GM21367 (cell line): Measurements from ENCODE around the gene RAB3C.

ENCODE experiments used
- ATAC-seq: cut with Tn5 transposase; IDR thresholded peaks from one replicate; pipeline ENCODE4 v1.9.1; 2021; ENCODE audit not compliant: unreplicated experiment

RAB3C gene

GRCh38 chr5:58813855-58814254 is 231.0 kb downstream of the RAB3C start:
- no peak for ATAC-seq

- no peak for ATAC-seq
Measured at GRCh38 chr5:58816181-58816731, 233.4 kb downstream of the RAB3C start.

GRCh38 chr5:58818465-58818864 is 235.6 kb downstream of the RAB3C start:
- ATAC-seq, result no peak

- no peak for ATAC-seq
Measured at GRCh38 chr5:58825441-58825840, 242.6 kb downstream of the RAB3C start.

- ATAC-seq, result no peak
Measured at GRCh38 chr5:58825899-58826298, 243.0 kb downstream of the RAB3C start.

GRCh38 chr5:58827463-58827862 is 244.6 kb downstream of the RAB3C start:
- ATAC-seq, result no peak

GRCh38 chr5:58828258-58828657 is 245.4 kb downstream of the RAB3C start:
- ATAC-seq, result no peak

GRCh38 chr5:58834242-58835225 is 251.7 kb downstream of the RAB3C start:
- ATAC-seq, result no peak

GRCh38 chr5:58836351-58836750 is 253.5 kb downstream of the RAB3C start:
- no peak for ATAC-seq

- ATAC-seq, result no peak
Measured at GRCh38 chr5:58838729-58839128, 255.9 kb downstream of the RAB3C start.

- no peak for ATAC-seq
Measured at GRCh38 chr5:58842852-58843251, 260.0 kb downstream of the RAB3C start.

- ATAC-seq, result no peak
Measured at GRCh38 chr5:58844395-58844794, 261.5 kb downstream of the RAB3C start.

- ATAC-seq, result no peak
Measured at GRCh38 chr5:58847041-58847440, 264.2 kb downstream of the RAB3C start.

- ATAC-seq, result no peak
Measured at GRCh38 chr5:58849223-58849622, 266.3 kb downstream of the RAB3C start.

GRCh38 chr5:58849921-58850667 is 267.2 kb downstream of the RAB3C start:
- no peak for ATAC-seq

- ATAC-seq, result no peak
Measured at GRCh38 chr5:58851153-58851552, 268.3 kb downstream of the RAB3C start.

GRCh38 chr5:58851571-58851970 is 268.7 kb downstream of the RAB3C start:
- no peak for ATAC-seq

- ATAC-seq, result no peak
Measured at GRCh38 chr5:58852566-58852965, 269.7 kb downstream of the RAB3C start.

GRCh38 chr5:58854441-58854840 is 271.6 kb downstream of the RAB3C start:
- ATAC-seq, result no peak

- ATAC-seq, result no peak
Measured at GRCh38 chr5:58855851-58856739, 273.2 kb downstream of the RAB3C start.

- ATAC-seq, result no peak
Measured at GRCh38 chr5:58857609-58858008, 274.7 kb downstream of the RAB3C start.
